B cell (primary cell): ENCODE results near the gene PTPRM. TPM values are rescaled to one million over a fixed set of nuclear protein-coding genes. Genes with fewer than 3 reads are reported as not detected.

Source experiments
- ATAC-seq: fragments of 200-7000 bp; cut with Tn5 transposase; one replicate; pipeline ENCODE4 v1.10.0; 2021; ENCODE audit warnings: low read depth, mild to moderate bottlenecking, moderate number of reproducible peaks, moderate library complexity
- CTCF ChIA-PET: fragments of 350-600 bp; sonication (Branson Sonifier 250); formaldehyde crosslinking; loops from one replicate; lab custom pipeline; 2021; ENCODE audit warnings: antibody characterized with exemption, inconsistent platforms; lab: Charles Lee
- POLR2A ChIA-PET: fragments of 350-600 bp; sonication (Branson Sonifier 250); formaldehyde crosslinking; loops from one replicate; lab custom pipeline; 2021; ENCODE audit warnings: antibody characterized with exemption; lab: Charles Lee
- DNase-seq: peaks from one replicate; pipeline ENCODE4 v3.0.0; 2013
- H2AFZ ChIP-seq: 2 replicates; pipeline ENCODE4 v1.6.1; 2012; ENCODE audit warnings: mild to moderate bottlenecking, low read depth, low read length; ENCODE audit not compliant: insufficient read depth, poor library complexity, severe bottlenecking
- H3K27ac ChIP-seq, 2 donors: 1 replicate in 1 of 2; 2 replicates in 1 of 2; pipeline ENCODE4 v1.5.1; 2012 to 2013; ENCODE audit warnings: low read length in 2 of 2, mild to moderate bottlenecking in 2 of 2, moderate library complexity in 1 of 2
- H3K27me3 ChIP-seq, 4 experiments: fragments of 200-600 bp in 1 of 4; sonication (generic) in 1 of 4; replicated peaks in 1 of 4; 1 replicate in 2 of 4; 2 replicates in 2 of 4; pipeline versions ENCODE4 v1.6.1 to v1.7.0; 2013 to 2016; ENCODE audit warnings: low read length in 3 of 4, mild to moderate bottlenecking in 2 of 4, mixed read lengths in 1 of 4, moderate library complexity in 1 of 4; ENCODE audit not compliant: insufficient read depth in 4 of 4, control insufficient read depth in 3 of 4; ENCODE audit errors: control extremely low read depth in 1 of 4
- H3K36me3 ChIP-seq, 2 experiments: replicated peaks in 1 of 2; 1 replicate in 1 of 2; 2 replicates in 1 of 2; pipeline versions ENCODE4 v1.6.1 to v1.7.1; 2013; ENCODE audit warnings: low read length in 1 of 2; ENCODE audit not compliant: insufficient read depth in 2 of 2, control insufficient read depth in 1 of 2; ENCODE audit errors: control extremely low read depth in 1 of 2, extremely low read depth in 1 of 2
- H3K4me1 ChIP-seq, 2 donors: fragments of 200-600 bp in 1 of 2; sonication (generic) in 1 of 2; 1 replicate in 1 of 2; 2 replicates in 1 of 2; pipeline versions ENCODE4 v1.5.1 to v1.6.1; 2013 to 2017; ENCODE audit warnings: low read length in 2 of 2; ENCODE audit not compliant: control insufficient read depth in 2 of 2, insufficient read depth in 2 of 2
- H3K4me2 ChIP-seq: replicated peaks from 2 replicates; pipeline ENCODE3; 2012; ENCODE audit warnings: mild to moderate bottlenecking, low read depth, low read length; ENCODE audit not compliant: poor library complexity, severe bottlenecking
- H3K4me3 ChIP-seq, 5 experiments: fragments of 200-600 bp in 1 of 5; sonication (generic) in 1 of 5; 1 replicate in 3 of 5; 2 replicates in 2 of 5; pipeline versions ENCODE4 v1.5.1 to v1.7.0; 2011 to 2016; ENCODE audit warnings: low read length in 4 of 5, mild to moderate bottlenecking in 4 of 5, low read depth in 2 of 5, control low read depth in 1 of 5, moderate library complexity in 1 of 5; ENCODE audit not compliant: insufficient read depth in 1 of 5; ENCODE audit errors: control extremely low read depth in 1 of 5, extremely low read depth in 1 of 5
- H3K79me2 ChIP-seq: fragments of 200-600 bp; sonication (generic); one replicate; pipeline ENCODE4 v1.6.0; 2016; ENCODE audit warnings: low read length; ENCODE audit not compliant: control insufficient read depth, insufficient read depth
- H3K9ac ChIP-seq: fragments of 200-600 bp; sonication (generic); 2 replicates; pipeline ENCODE4 v1.6.1; 2017; ENCODE audit warnings: mild to moderate bottlenecking, low read length, moderate library complexity
- H3K9me3 ChIP-seq, 3 donors: one replicate each; pipeline versions ENCODE4 v1.6.1 to v1.7.1; 2013; ENCODE audit warnings: low read length in 2 of 3; ENCODE audit not compliant: control insufficient read depth in 2 of 3, insufficient read depth in 1 of 3; ENCODE audit errors: control extremely low read depth in 1 of 3
- H4K20me1 ChIP-seq: 2 replicates; pipeline ENCODE4 v1.6.0; 2012; ENCODE audit warnings: mild to moderate bottlenecking, low read length; ENCODE audit not compliant: insufficient read depth, control insufficient read depth, poor library complexity, severe bottlenecking
- H3K27ac Mint-ChIP-seq: one replicate; pipeline ENCODE4 v1.8.0; 2021; ENCODE audit warnings: mixed read lengths
- H3K27me3 Mint-ChIP-seq: one replicate; pipeline ENCODE4 v1.8.0; 2021; ENCODE audit warnings: mixed read lengths
- H3K4me1 Mint-ChIP-seq: one replicate; pipeline ENCODE4 v1.8.0; 2021; ENCODE audit warnings: mixed read lengths
- H3K4me3 Mint-ChIP-seq: one replicate; pipeline ENCODE4 v1.8.0; 2021; ENCODE audit warnings: mixed read lengths
- H3K9me3 Mint-ChIP-seq: one replicate; pipeline ENCODE4 v1.8.0; 2022; ENCODE audit warnings: mixed read lengths; ENCODE audit not compliant: insufficient read depth
- EZH2 ChIP-seq: IDR thresholded peaks from 2 replicates; pipeline ENCODE4 v1.6.1; 2012; ENCODE audit warnings: borderline replicate concordance, low read depth, mild to moderate bottlenecking, moderate library complexity, low read length; ENCODE audit not compliant: insufficient read depth, poor library complexity, severe bottlenecking
- WGBS: methylation state at CpG from one replicate; pipeline ENCODE4 v1.1.5; 2013; ENCODE audit warnings: missing lambda C conversion rate; ENCODE audit not compliant: insufficient coverage; 5-methylcytosine and 5-hydroxymethylcytosine counted together
- intact Hi-C: fragments of 100-400 bp; cut with micrococcal nuclease; formaldehyde crosslinking; loops from one replicate; pipeline ENCODE4 v1.10.0; 2022
- polyA plus RNA-seq: library from polyadenylated mRNA; depleted of rRNA; stranded (reverse); fragments of >200 nt; gene quantifications from 2 replicates; pipeline ENCODE4 v1.2.3, GENCODE V29; 2012
- total RNA-seq, 2 donors: library from RNA; stranded (reverse); fragments of 120-200 nt in 1 of 2; gene quantifications; 1 replicate in 1 of 2; 2 replicates in 1 of 2; pipeline versions ENCODE4 v1.2.3 to v1.2.4, GENCODE V29; 2013 to 2022
- TF ChIP-seq, protein P1 (sequence below): fragments of 200-600 bp; IDR thresholded peaks from one replicate; pipeline ENCODE4 v1.8.0; 2022; ENCODE audit warnings: antibody characterized with exemption, mild to moderate bottlenecking

PTPRM gene
- total and polyA plus RNA-seq, 2 donors (not counting 1 experiment from before 2014, with no cell fraction given): 0.20 to 0.89 TPM

DNA sequence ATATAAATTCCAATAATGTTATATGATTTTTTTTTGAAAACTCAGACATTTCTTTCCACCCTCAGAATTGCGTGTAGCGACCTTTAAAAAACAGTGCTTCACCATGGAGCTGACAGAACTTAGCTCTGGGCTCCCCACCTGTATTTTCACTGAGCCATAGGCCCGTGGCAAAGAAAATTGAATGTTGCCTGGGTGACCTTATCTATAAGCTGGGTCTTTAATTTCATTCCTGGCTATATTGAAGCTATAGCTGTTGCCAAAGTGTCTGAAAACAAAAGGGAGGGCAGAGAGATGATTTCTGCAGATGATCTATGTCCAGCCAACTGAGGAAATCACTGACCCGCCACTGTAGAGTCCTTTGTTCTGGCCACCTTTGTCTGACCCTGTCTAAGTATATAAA lies 411.7 kb downstream of the PTPRM start:
- H3K9me3 ChIP-seq: peaks cover 0 to 3% (median 0%) of the 10 kb centered on the region in 3 donors
- H3K27me3 ChIP-seq: peaks cover 0 to 3% (median 0%) of the 10 kb centered on the region in 4 experiments
- ChIA-PET POLR2A (no interaction called here), CTCF (no interaction called here)
- no peaks in the 10 kb centered on the region for H3K36me3 ChIP-seq
- H3K79me2 ChIP-seq: no peaks in the 10 kb centered on the region
- H3K27me3 Mint-ChIP-seq: no peaks in the 10 kb centered on the region
- H3K4me2 ChIP-seq: no peak overlapping the region
- ATAC-seq: no peak
- no peaks in the 10 kb centered on the region for H4K20me1 ChIP-seq
- peaks cover 2% of the 10 kb centered on the region for H3K9me3 Mint-ChIP-seq
- no peak overlapping the region for H3K27ac Mint-ChIP-seq
- intact Hi-C loops: no loop called here
- H3K9ac ChIP-seq: no peak overlapping the region
- H3K4me1 Mint-ChIP-seq: no peaks in the 10 kb centered on the region
- DNase-seq: no peak
- H3K4me1 ChIP-seq: no peaks in the 10 kb centered on the region
- H2AFZ ChIP-seq: no peak overlapping the region
- no peak overlapping the region for H3K27ac ChIP-seq
- TF ChIP-seq, protein P1, sequence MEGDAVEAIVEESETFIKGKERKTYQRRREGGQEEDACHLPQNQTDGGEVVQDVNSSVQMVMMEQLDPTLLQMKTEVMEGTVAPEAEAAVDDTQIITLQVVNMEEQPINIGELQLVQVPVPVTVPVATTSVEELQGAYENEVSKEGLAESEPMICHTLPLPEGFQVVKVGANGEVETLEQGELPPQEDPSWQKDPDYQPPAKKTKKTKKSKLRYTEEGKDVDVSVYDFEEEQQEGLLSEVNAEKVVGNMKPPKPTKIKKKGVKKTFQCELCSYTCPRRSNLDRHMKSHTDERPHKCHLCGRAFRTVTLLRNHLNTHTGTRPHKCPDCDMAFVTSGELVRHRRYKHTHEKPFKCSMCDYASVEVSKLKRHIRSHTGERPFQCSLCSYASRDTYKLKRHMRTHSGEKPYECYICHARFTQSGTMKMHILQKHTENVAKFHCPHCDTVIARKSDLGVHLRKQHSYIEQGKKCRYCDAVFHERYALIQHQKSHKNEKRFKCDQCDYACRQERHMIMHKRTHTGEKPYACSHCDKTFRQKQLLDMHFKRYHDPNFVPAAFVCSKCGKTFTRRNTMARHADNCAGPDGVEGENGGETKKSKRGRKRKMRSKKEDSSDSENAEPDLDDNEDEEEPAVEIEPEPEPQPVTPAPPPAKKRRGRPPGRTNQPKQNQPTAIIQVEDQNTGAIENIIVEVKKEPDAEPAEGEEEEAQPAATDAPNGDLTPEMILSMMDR: no peak
- no peak for TF ChIP-seq EZH2
- H3K4me3 Mint-ChIP-seq: no peak overlapping the region
- H3K4me3 ChIP-seq: no peak overlapping the region
- 86% methylated on average over 2 of the region's 4 CpGs for WGBS

DNA sequence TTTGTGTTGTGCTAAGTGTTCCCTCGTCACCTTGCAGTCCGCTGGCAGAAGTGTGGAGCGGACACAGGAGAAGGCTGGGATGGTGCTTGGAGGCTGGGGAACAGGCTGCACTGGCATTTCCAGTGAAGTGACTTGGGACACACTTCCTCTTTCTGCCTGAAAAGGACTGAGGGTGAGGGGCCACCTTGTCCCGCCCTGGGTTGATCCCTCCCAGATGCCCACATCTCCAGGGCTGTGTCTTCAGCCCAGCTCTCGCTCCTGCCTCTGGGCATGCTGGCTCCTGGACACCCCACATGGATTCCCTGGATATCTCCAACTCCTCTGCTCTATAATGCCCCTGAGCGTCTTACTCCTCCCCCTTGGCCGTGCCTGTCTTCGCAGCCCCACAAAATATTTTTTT lies 412.6 kb downstream of the PTPRM start:
- WGBS: 98% methylated on average over 8 of the region's 8 CpGs
- Histone ChIP-seq H3K79me2 (no peaks in the 10 kb centered on the region), H3K27me3 (peaks cover 0 to 3% (median 0%) of the 10 kb centered on the region in 4 experiments), H3K27ac (no peak overlapping the region), H4K20me1 (no peaks in the 10 kb centered on the region), H3K4me1 (no peaks in the 10 kb centered on the region), H3K9ac (no peak overlapping the region), H3K9me3 (peaks cover 0 to 3% (median 0%) of the 10 kb centered on the region in 3 donors), H3K36me3 (no peaks in the 10 kb centered on the region), H2AFZ (no peak overlapping the region), H3K4me3 (no peak overlapping the region), H3K4me2 (no peak overlapping the region)
- intact Hi-C loops: no loop called here
- ChIA-PET CTCF (no interaction called here), POLR2A (no interaction called here)
- Mint-ChIP-seq H3K4me3 (no peak overlapping the region), H3K9me3 (no peaks in the 10 kb centered on the region), H3K4me1 (no peaks in the 10 kb centered on the region), H3K27ac (no peak overlapping the region), H3K27me3 (no peaks in the 10 kb centered on the region)
- no peak for DNase-seq
- TF ChIP-seq, protein P1: no peak
- no peak for TF ChIP-seq EZH2
- no peak for ATAC-seq
